Measurements from ENCODE around the gene NOC3L. TPM values are rescaled to one million over a fixed set of nuclear protein-coding genes. Genes with fewer than 3 reads are reported as not detected.

Gene NOC3L
- total RNA-seq, 2 donors from 2014 or later, result 13.5 to 14.8 TPM

- Histone ChIP-seq H3K4me1 (no peaks in the 10 kb centered on the region), H3K4me3 (no peak overlapping the region), H3K27ac (no peak overlapping the region), H3K27me3 (no peaks in the 10 kb centered on the region), H3K9me3 (no peaks in the 10 kb centered on the region), H3K36me3 (replicated peaks in 1 of 2; ENCODE audit: insufficient read depth in 1 of 2, low read depth in 2 of 2) (peaks cover 0 to 2% of the 10 kb centered on the region in 2 donors)
- TF ChIP-seq POLR2A (IDR thresholded peaks at IDR 0.05), result no peak
- TF ChIP-seq, protein P1, sequence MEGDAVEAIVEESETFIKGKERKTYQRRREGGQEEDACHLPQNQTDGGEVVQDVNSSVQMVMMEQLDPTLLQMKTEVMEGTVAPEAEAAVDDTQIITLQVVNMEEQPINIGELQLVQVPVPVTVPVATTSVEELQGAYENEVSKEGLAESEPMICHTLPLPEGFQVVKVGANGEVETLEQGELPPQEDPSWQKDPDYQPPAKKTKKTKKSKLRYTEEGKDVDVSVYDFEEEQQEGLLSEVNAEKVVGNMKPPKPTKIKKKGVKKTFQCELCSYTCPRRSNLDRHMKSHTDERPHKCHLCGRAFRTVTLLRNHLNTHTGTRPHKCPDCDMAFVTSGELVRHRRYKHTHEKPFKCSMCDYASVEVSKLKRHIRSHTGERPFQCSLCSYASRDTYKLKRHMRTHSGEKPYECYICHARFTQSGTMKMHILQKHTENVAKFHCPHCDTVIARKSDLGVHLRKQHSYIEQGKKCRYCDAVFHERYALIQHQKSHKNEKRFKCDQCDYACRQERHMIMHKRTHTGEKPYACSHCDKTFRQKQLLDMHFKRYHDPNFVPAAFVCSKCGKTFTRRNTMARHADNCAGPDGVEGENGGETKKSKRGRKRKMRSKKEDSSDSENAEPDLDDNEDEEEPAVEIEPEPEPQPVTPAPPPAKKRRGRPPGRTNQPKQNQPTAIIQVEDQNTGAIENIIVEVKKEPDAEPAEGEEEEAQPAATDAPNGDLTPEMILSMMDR (IDR thresholded peaks at IDR 0.05), result no peak
- WGBS, 2 donors, result 94% methylated on average over 2 of the region's 2 CpGs
- no peak for ATAC-seq
- no peak for DNase-seq
- intact Hi-C loops (cut with DNase I), result no loop called here
These were observed 74.2 kb downstream of the NOC3L start for GRCh38 chr10:94288361-94289101.

DNA sequence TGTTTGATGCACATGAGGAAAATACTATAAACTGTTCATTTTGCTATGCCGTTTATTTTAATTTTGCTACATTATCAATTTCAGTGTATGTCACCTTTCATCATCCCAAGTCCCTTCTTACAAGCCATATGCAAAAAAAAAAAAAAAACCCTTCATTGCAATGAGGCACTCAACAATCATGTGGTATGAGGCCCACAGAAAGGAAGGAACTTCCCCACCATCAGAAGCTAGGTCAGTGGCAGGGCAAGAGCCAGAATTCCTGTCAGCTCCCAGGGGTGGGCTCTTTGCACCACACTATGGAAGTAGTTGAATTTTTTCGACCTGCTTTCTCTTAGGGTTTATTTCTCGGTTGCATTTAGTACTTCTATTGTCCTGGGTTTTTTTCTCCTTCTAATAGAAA is 75.4 kb downstream of the NOC3L start:
- Histone ChIP-seq H3K4me3 (no peak overlapping the region), H3K4me1 (no peaks in the 10 kb centered on the region), H3K9me3 (no peaks in the 10 kb centered on the region), H3K36me3 (replicated peaks in 1 of 2; ENCODE audit: insufficient read depth in 1 of 2, low read depth in 2 of 2) (peaks cover 0 to 2% of the 10 kb centered on the region in 2 donors), H3K27me3 (no peaks in the 10 kb centered on the region), H3K27ac (no peak overlapping the region)
- ATAC-seq, result no peak
- WGBS, 2 donors, result 79 to 91% methylated on average over 3 of the region's 3 CpGs
- intact Hi-C loops (cut with DNase I), result no loop called here
- DNase-seq, result no peak
- TF ChIP-seq, protein P1 (IDR thresholded peaks at IDR 0.05), result no peak
- TF ChIP-seq POLR2A (IDR thresholded peaks at IDR 0.05), result no peak

GRCh38 chr10:94286901-94287300 is 75.8 kb downstream of the NOC3L start:
- TF ChIP-seq, protein P1 (IDR thresholded peaks at IDR 0.05), result no peak
- TF ChIP-seq POLR2A (IDR thresholded peaks at IDR 0.05), result no peak
- Histone ChIP-seq H3K36me3 (replicated peaks in 1 of 2; ENCODE audit: insufficient read depth in 1 of 2, low read depth in 2 of 2) (peaks cover 0 to 2% of the 10 kb centered on the region in 2 donors), H3K27ac (no peak overlapping the region), H3K9me3 (no peaks in the 10 kb centered on the region), H3K4me3 (no peak overlapping the region), H3K4me1 (no peaks in the 10 kb centered on the region), H3K27me3 (no peaks in the 10 kb centered on the region)
- ATAC-seq, result no peak
- DNase-seq, result no peak
- intact Hi-C loops (cut with DNase I), result no loop called here
- WGBS, 2 donors, result 78 to 79% methylated on average over 4 of the region's 4 CpGs

- H3K9me3 ChIP-seq, result no peaks in the 10 kb centered on the region
- H3K36me3 ChIP-seq (replicated peaks in 1 of 2; ENCODE audit: insufficient read depth in 1 of 2, low read depth in 2 of 2), result peaks cover 0 to 2% of the 10 kb centered on the region in 2 donors
- no peaks in the 10 kb centered on the region for H3K4me1 ChIP-seq
- WGBS, 2 donors, result 89 to 95% methylated on average over 7 of the region's 7 CpGs
- H3K27ac ChIP-seq, result no peak overlapping the region
- no peak for ATAC-seq
- H3K27me3 ChIP-seq, result no peaks in the 10 kb centered on the region
- intact Hi-C loops (cut with DNase I), result no loop called here
- DNase-seq, result no peak
- no peak for TF ChIP-seq POLR2A (IDR thresholded peaks at IDR 0.05)
- TF ChIP-seq, protein P1 (IDR thresholded peaks at IDR 0.05), result no peak
- H3K4me3 ChIP-seq, result no peak overlapping the region
These were observed 77.5 kb downstream of the NOC3L start for GRCh38 chr10:94285271-94285670.

Other genes with a start within 250 kb of the NOC3L start
- 10 to 100 TPM; 11.9 to 17.5 TPM for gene TBC1D12, start 39.6 kb upstream of the NOC3L start, total RNA-seq
- 1 to 10 TPM; 3.0 to 3.9 TPM for gene HELLS, start 182.8 kb upstream of the NOC3L start, total RNA-seq